Right atrium auricular region (tissue), 2 donors: ENCODE results near the gene HDGFL3. TPM values are rescaled to one million over a fixed set of nuclear protein-coding genes. Genes with fewer than 3 reads are reported as not detected.
A peak's percentile ranks its signal among the peaks of the same experiment; 100 is the strongest.

ENCODE experiments used
- DNase-seq: peaks from one replicate; pipeline ENCODE4 v3.0.0-alpha.2; 2019; ENCODE audit warnings: low spot score
- H3K27ac ChIP-seq, 2 donors: fragments of 200-600 bp; sonication (generic); 1 replicate in 1 of 2; 2 replicates in 1 of 2; pipeline ENCODE4 v1.5.1; 2016 to 2019
- H3K27me3 ChIP-seq, 2 donors: fragments of 200-600 bp; sonication (generic); one replicate each; pipeline versions ENCODE4 v1.5.1 to v1.6.0; 2017 to 2019
- H3K36me3 ChIP-seq: fragments of 200-600 bp; sonication (generic); one replicate; pipeline ENCODE4 v1.5.1; 2016
- H3K4me1 ChIP-seq, 2 donors: fragments of 200-600 bp; sonication (generic); one replicate each; pipeline versions ENCODE4 v1.5.1 to v1.6.0; 2017 to 2019
- H3K4me3 ChIP-seq, 2 donors: fragments of 200-600 bp; sonication (generic); 1 replicate in 1 of 2; 2 replicates in 1 of 2; pipeline ENCODE4 v1.5.1; 2017 to 2019; ENCODE audit warnings: mild to moderate bottlenecking in 1 of 2, moderate library complexity in 1 of 2
- H3K9me3 ChIP-seq, 2 donors: fragments of 200-600 bp; sonication (generic); one replicate each; pipeline ENCODE4 v1.5.1; 2019
- total RNA-seq, 2 donors: library from RNA; depleted of rRNA; stranded (reverse); fragments of >200 nt; gene quantifications; one replicate each; pipeline ENCODE4 v1.1.0, GENCODE V29; 2016
- TF ChIP-seq, protein P1 (sequence below), 2 donors: fragments of 200-600 bp; sonication (generic); IDR thresholded peaks; one replicate each; pipeline ENCODE4 v1.5.1; 2019; ENCODE audit warnings: antibody characterized with exemption in 2 of 2

Gene HDGFL3
- total RNA-seq, 2 donors from 2014 or later, result 25.6 to 30.0 TPM

DNA sequence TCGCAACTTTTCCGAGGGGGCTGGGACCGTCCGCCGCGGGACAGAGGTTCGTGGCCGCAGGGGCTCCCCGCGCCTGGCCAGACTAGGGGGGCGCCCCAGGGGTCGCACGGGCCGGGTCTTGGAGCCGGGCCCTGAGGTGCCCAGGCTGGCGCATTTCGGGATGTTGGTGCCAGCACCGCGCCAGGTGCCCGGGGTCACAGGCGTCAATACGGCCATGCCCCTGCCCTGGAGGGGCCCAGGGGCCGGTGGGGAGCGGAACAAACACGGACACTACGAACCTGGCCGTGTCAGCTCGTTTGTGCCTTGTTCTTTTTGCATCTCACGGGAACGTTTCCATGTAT is 99.8 kb downstream of the HDGFL3 start:
- DNase-seq, result no peak
- no peaks in the 10 kb centered on the region for H3K27me3 ChIP-seq
- peaks cover 0 to 42% of the 10 kb centered on the region in 2 donors for H3K4me1 ChIP-seq
- TF ChIP-seq, protein P1, sequence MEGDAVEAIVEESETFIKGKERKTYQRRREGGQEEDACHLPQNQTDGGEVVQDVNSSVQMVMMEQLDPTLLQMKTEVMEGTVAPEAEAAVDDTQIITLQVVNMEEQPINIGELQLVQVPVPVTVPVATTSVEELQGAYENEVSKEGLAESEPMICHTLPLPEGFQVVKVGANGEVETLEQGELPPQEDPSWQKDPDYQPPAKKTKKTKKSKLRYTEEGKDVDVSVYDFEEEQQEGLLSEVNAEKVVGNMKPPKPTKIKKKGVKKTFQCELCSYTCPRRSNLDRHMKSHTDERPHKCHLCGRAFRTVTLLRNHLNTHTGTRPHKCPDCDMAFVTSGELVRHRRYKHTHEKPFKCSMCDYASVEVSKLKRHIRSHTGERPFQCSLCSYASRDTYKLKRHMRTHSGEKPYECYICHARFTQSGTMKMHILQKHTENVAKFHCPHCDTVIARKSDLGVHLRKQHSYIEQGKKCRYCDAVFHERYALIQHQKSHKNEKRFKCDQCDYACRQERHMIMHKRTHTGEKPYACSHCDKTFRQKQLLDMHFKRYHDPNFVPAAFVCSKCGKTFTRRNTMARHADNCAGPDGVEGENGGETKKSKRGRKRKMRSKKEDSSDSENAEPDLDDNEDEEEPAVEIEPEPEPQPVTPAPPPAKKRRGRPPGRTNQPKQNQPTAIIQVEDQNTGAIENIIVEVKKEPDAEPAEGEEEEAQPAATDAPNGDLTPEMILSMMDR (IDR thresholded peaks at IDR 0.05), result no peak
- H3K36me3 ChIP-seq, result no peaks in the 10 kb centered on the region
- peak overlapping the region; percentile 52 to 76 for H3K27ac ChIP-seq
- no peaks in the 10 kb centered on the region for H3K9me3 ChIP-seq
- peak overlapping the region; percentile 51 to 70 for H3K4me3 ChIP-seq

DNA sequence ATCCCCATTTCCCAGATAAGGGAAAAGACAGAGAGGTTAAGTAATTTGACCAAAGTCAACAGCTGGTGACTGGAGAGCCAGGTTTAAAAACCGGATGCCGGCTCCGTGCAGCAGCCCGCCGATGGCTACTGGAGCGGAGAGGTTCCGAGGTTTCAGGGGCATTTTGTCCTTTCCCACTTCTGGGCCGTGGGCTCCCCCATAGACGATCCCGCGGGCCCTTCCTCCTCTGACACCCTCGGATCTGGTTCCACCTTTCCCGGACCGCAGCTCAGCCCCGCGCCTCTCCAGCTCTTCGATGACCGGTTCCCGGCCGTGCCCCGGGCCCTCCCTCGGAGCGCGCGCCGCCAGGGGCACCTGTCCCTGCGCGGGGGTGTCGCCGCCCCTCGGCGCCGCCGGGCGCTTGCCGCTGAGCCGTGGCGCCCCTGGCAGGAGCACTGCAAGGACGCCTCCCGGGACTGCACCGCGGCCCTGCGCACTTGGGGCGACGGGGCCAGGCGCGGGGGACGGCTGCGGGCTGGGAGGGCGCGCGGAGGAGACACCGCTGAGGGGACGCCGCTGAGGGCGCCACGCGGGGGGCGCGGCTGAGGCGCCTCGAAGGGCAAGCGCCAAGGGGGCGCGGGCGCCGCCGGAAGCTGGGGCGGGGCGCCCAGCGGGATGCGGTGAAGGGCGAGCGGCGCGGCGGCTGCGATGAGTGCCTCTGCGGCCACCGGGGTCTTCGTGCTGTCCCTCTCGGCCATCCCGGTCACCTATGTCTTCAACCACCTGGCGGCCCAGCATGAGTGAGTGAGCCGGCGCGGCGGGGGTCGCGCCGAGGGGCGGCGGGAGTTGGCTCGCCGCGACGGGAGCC is 100.4 kb downstream of the HDGFL3 start, which contains the start of gene TM6SF1:
Gene TM6SF1, plus strand, starts transcription at position 652 of the 847 bp plus-strand sequence. Its CDS starts 36 bp downstream, at position 688.
- TF ChIP-seq, protein P1 (IDR thresholded peaks at IDR 0.05), result no peak
- Histone ChIP-seq H3K27ac (peak within 1 kb of the TSS; percentile 52 to 76), H3K27me3 (no peaks in the 10 kb centered on the region), H3K4me3 (peak within 1 kb of the TSS; percentile 51 to 70), H3K4me1 (peaks cover 0 to 36% of the 10 kb centered on the region in 2 donors), H3K9me3 (no peaks in the 10 kb centered on the region), H3K36me3 (no peaks in the 10 kb centered on the region)
- DNase-seq, result no peak

DNA sequence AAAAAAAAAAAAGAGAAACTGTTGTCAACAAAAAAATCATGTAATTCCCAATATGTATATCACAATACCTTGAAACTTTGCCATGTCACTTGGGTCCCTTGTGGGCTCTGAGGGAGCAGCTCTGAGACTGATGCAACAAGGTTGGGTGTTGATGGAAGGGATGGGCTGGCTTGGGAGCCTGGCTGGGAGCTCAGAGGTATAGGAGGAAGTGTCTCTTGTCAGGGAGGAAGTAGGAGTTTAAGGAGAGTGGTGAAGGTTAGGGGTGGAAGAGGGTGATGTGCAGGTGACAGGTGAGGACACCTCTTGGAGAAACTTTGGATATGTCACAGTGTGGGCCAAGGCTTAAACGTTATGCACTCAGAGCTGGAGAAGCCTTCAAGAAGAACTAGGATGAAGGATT is 102.2 kb downstream of the HDGFL3 start:
- Histone ChIP-seq H3K27me3 (no peaks in the 10 kb centered on the region), H3K36me3 (no peaks in the 10 kb centered on the region), H3K4me1 (peaks cover 0 to 33% of the 10 kb centered on the region in 2 donors), H3K4me3 (no peak overlapping the region), H3K27ac (no peak overlapping the region), H3K9me3 (no peaks in the 10 kb centered on the region)
- TF ChIP-seq, protein P1 (IDR thresholded peaks at IDR 0.05), result no peak
- DNase-seq, result peak; percentile 51

DNA sequence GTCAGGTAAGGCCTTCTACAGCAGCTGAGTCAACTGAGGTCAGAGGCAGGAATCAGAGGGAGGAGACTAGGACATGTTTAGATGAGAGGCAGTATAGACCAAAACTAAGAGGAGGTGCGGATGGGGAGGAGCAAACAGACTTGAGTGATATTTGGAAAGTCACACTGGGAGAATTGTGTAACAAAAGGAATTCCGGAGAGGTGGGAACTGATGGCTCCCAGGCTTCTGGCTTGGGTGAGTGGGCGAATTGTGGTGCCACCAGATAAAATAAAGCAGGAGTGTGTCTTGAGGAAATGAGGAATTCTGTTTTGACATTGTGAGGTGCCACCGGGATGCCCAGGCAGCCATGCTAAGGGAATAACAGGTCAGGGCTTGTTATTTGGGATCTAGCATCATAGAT is 103.5 kb downstream of the HDGFL3 start:
- H3K27me3 ChIP-seq, result no peaks in the 10 kb centered on the region
- TF ChIP-seq, protein P1 (IDR thresholded peaks at IDR 0.05), result no peak
- H3K4me3 ChIP-seq, result no peak overlapping the region
- H3K9me3 ChIP-seq, result no peaks in the 10 kb centered on the region
- H3K27ac ChIP-seq, result no peak overlapping the region
- H3K36me3 ChIP-seq, result no peaks in the 10 kb centered on the region
- peak; percentile 42 for DNase-seq
- peaks cover 0 to 33% of the 10 kb centered on the region in 2 donors for H3K4me1 ChIP-seq

DNA sequence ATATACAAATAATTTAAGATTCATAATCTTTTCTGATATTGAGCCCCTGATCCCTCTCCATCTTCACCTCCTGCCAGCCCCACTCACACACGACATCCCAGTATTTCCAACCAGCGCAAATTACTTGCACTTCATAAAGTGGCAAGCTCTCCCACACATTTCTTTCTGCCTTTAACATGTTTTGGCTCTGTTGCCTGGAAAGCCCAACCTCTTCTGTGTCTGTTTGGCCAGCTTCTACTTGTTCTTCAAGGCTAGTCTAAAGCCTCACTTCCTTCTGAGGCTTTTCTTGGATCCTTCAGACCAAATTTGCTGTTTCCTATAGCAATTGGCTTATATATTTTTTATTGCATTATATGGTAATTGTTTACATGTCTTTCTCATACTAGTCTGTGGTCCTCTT is 105.3 kb downstream of the HDGFL3 start:
- DNase-seq, result peak; percentile 23
- Histone ChIP-seq H3K4me3 (no peak overlapping the region), H3K9me3 (no peaks in the 10 kb centered on the region), H3K4me1 (peaks cover 0 to 19% of the 10 kb centered on the region in 2 donors), H3K27me3 (no peaks in the 10 kb centered on the region), H3K27ac (no peak overlapping the region), H3K36me3 (no peaks in the 10 kb centered on the region)
- TF ChIP-seq, protein P1 (IDR thresholded peaks at IDR 0.05), result no peak
